GM21526 (cell line): ENCODE data around the gene OR2L2.
"Not testable (repeated sequence)": the region's sequence is repeated elsewhere in the genome, so short reads cannot be mapped to it uniquely, and the experiment has no call there.

Experiments used
- ATAC-seq: cut with Tn5 transposase; IDR thresholded peaks from one replicate; pipeline ENCODE4 v1.9.1; 2021; ENCODE audit warnings: moderate library complexity; ENCODE audit not compliant: unreplicated experiment, low FRiP score

OR2L2 gene, protein sequence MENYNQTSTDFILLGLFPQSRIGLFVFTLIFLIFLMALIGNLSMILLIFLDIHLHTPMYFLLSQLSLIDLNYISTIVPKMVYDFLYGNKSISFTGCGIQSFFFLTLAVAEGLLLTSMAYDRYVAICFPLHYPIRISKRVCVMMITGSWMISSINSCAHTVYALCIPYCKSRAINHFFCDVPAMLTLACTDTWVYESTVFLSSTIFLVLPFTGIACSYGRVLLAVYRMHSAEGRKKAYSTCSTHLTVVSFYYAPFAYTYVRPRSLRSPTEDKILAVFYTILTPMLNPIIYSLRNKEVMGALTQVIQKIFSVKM

DNA sequence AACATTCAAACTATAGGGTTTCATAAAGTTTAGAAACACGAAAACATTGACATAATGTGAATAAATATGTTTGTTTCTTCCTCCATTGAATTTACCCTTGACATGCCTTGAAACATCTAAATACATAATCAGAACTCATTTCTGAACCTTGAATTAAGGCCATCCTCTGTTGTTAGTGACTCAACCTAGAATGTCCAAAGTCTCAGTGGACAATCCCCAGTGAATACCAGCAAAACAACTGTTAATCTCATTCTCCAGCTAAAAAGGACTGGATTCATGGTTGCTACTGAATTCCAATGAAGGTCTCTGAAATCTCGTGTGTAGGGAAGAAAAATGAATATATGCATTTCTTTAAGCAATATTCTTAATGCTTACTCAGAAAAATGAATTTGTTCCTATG lies at the start of gene OR2L2:
Gene OR2L2 (plus strand): TSS at position 301 of the 400 bp plus-strand sequence. CDS start 8,198 bp downstream, outside the sequence.
- no peak for ATAC-seq

DNA sequence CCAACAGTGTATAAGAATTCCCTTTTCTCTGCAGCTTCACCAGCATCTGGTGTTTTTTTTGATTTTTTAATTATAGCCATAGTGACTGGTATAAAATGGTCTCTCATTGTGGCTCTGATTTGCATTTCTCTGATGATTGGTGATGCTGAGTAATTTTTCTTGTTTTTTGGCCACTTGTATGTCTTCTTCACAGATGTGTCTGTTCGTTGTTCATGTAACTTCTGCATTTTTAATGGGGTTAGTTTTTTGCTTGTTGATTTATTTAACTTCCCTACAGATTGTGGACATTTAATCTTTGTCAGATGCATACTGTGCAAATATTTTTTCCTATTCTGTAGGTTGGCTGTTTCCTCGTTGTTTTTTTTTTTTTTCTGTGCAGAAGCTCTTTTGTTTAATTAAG lies 36.9 kb upstream of the OR2L2 start:
- ATAC-seq = no peak

DNA sequence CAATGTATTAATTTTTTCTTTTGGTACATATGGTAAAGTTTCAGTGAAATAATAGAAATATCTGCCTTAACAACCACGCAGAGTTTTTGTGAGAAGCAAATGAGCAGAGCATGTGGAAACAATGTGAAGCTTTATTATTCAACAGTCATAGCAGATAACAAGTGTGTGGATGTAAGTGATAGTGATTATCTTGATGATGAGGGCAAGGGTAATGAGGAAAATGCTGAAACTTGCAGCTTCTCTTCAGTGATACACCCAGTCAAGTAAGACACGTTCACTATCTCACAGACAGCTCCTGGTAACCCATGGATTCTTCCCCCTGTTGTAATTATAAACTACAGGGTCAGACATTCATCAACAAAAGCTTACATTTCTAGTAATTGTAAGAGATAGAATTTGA lies 31.1 kb upstream of the OR2L2 start:
- no peak for ATAC-seq

DNA sequence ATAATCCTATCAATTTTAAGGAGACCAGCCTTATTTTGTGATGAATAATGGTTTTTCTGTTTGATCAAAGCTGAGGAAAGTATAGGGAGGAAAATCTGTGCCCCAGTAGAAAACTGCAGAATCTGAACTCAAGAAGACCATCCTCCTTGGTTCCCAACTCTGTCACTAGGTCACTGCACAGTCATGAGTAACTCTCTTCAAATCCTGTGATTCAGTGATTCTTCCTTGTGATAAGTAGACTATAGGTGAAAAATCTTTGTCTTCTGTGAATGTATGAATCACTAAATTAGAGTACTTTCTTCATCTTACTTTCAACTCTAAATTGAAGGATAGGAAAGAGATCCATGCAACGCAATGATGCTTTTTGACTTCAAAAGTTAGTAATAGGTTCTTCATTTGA lies 29.7 kb upstream of the OR2L2 start:
- ATAC-seq = no peak

DNA sequence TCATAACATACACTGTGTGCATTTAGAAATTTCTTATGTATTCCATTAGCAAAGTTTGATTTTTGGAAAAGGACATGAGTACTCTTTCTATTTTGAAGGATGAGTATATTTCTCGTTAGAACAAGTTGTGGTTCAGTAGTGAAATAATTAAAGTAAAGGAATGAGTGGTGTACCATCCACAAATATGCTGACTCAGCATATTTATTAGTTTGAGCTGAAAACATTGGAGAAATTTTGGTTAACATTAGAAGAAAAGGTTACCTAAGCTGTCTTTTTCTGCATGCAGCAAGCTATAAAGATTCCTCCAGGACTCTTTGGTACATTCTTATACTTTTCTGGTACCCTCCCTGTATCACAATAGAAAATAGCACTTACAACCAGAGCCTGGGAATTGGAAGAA lies 22.1 kb upstream of the OR2L2 start:
- ATAC-seq = no peak

DNA sequence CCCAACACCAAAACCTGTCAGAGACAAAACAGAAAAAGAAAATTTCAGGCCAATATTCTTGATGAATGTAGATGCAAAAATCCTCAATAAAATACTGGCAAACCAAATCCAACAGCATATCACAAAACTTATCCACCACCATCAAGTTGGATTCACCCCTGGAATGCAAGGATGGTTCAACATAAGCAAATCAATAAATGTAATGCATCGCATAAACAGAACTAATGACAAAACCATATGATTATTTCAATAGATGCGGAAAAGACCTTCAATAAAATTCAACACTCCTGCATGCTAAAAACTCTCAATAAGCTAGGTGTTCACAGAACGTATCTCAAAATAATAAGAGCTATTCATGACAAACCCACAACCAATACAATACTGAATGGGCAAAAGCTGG lies 20.2 kb upstream of the OR2L2 start:
- ATAC-seq = no peak

DNA sequence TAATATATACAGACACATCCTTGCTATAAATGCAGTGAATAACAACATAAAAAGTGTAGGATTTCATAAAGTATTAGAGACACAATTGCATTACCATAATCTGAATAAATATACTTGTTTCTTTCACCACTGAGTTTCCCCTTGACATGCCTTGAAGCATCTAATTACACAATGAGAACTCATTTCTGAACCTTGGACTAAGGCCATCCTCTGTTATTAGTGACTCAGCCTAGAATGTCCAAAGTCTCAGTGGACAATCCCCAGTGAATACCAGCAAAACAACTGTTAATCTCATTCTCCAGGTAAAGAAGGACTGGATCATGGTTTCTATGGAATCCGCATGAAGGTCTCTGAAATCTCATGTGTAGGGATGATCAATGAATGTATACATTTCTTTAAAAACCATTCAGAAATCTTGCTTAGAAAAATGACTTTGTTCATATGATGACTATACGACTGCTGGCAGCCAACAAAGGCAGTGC lies 16.6 kb upstream of the OR2L2 start, which contains the start of gene OR2L5:
Gene OR2L5 (plus strand): TSS at position 432 of the 482 bp plus-strand sequence. CDS start 8,288 bp downstream, outside the sequence.
- ATAC-seq = no peak

DNA sequence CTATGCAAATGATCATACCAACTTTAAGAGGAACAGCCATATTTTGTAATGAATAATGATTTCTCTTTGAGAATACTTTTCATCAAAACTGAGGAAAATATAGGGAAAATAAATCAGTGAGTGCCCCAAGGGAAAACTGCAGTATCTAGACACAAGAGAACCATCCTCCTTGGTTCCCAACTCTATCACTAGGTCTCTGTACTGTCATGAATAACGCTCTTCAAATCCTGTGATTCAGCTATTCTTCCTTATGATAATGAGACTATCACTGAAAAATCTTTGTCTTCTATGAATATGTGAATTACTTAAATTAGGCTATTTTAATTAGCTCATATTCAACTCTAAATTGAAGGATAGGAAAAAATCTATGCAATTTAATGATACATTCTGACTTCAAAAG lies 14.1 kb upstream of the OR2L2 start:
- ATAC-seq = no peak

DNA sequence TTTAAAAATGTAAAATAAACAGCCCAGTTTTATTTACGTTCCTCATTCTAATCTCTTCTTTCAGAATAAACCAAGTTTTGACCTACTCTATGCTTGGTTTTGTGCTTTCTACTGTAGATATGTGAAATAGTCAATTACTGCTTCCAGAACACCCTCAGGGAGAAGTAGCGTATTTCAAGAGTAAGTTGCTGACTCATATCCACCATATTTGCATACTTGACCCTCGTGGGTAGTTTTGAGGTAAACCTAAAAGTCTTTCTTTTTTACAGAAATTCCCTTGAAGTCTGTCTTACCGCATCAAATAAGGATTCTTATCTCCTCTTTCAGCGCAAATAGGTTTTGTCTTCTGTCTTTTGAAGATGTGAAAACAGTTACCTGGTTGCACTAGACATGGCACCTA lies 15.3 kb downstream of the OR2L2 start:
- ATAC-seq = no peak

DNA sequence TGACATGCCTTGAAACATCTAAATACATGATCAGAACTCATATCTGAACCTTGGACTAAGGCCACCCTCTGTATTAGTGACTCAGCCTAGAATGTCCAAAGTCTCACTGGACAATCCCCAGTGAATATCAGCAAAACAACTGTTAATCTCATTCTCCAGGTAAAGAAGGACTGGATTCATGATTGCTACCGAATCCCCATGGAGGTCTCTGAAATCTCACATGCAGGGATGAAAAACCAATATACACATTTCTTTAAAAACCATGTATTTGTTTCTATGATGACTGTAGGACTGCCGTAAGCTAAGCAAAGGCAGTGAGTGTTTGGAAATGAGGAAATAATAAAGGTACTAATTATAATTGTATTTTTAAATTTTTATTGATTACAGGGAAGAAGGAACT lies 16.7 kb downstream of the OR2L2 start, which contains the start of gene OR2L3:
Gene OR2L3 (plus strand): TSS at position 301 of the 400 bp plus-strand sequence. CDS start 13,846 bp downstream, outside the sequence.
- no peak for ATAC-seq

DNA sequence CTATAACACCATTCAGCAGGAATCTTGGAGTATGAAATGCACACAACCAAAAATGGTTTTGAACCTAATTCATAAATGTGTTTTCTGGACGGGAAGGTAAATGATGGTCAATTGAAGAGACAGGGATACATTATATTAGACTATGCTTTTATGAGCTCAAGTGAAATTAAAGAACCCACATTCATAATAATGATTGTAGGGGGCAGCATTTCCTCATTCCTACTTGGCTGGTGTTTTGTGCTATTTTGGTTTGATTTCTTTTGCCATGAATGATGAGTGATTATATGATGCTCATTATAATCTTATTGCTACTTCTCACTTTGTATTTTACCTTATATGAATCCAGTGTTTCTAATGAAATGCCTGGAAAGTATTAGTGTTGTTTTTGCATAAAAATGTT lies 17.1 kb downstream of the OR2L2 start:
- no peak for ATAC-seq

DNA sequence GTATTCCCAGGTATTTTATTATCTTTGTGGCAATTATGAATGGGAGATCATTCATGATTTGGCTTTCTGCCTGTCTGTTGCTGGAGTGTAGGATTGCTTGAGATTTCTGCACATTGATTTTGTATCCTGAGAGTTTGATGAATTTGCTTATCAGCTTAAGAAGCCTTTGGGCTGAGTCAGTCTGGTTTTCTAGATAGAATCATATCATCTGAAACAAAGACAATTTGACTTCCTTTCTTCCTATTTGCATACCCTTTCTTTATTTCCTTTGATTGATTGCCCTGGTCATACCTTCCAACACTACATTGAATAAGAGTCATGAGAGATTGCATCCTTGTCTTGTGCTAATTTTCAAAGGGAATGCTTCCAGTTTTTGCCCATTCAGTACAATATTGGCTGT lies 24.8 kb downstream of the OR2L2 start:
- no peak for ATAC-seq

DNA sequence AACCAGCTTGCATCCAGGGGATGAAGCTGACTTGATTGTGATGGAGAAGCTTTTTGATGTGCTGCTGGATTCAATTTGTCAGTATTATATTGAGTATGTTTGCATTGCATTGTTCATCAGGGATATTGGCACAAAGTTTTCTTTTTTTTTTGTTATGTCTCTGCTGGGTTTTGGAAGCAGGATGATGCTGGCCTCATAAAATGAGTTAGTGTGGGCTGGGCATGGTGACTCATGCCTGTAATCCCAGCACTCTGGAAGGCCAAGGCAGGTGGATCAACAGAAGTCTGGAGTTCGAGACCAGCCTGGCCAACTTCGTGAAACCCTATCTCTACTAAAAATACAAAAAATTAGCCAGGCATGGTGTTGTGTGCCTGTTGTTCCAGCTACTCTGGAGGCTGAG lies 25.4 kb downstream of the OR2L2 start:
- ATAC-seq = no peak

DNA sequence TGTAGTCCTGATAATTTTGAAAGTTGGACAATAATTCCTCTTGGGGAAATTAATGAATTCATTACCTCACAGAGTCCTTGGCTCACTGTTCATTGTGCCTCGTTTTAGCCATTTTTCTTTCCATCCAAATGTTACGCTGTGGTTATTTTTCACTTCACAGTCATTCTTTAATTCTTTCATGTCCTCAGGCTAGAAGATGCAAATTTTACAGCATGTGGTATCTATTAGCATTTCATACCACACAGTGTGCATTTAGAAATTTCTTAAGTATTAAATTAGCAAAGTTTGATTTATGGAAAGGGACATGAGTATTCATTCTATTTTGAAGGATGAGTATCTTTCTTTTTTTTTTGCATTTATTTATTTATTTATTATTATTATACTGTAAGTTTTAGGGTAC lies 35.2 kb downstream of the OR2L2 start:
- ATAC-seq = no peak

DNA sequence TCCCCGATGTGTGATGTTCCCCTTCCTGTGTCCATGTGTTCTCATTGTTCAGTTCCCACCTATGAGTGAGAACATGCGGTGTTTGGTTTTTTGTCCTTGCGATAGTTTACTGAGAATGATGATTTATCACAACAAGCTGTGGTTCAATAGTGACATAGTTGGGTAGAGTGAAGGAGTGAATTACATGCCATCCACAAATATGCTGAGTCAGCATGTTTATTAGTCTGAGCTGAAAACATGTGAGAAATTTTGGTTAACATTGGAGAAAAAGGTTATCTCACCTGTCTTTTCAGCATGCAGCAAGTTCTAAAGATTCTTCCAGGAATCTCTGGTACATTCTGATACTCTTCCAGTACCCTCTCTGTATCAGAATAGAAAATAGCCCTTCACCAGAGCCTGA lies 35.7 kb downstream of the OR2L2 start:
- no peak for ATAC-seq

DNA sequence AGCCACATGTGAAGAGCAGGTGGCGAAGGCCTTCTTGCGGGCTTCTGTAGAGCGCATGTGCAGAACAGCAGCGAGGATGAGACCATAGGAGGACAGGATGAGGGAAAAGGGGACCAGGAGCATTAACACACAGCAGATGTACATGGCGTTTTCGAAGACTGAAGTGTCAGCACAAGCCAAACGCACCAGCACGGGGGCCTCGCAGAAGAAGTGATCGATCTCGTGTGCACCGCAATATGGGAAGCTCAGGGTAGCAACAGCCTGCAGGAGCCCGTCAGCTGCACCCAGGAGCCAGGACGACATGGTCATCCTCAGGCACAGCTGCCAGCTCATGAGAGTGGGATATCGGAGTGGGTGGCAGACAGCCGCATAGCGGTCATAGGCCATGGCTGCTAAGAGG lies 54.0 kb downstream of the OR2L2 start:
- ATAC-seq = not testable (repeated sequence)
